GM10266 (cell line): ENCODE results near the gene CYP4F8.
"Not testable (repeated sequence)": the region's sequence is repeated elsewhere in the genome, so short reads cannot be mapped to it uniquely, and the experiment has no call there.

ENCODE experiments used
- DNase-seq: peaks from one replicate; pipeline ENCODE4 v3.0.0; 2012; ENCODE audit errors: extremely low spot score
- TF ChIP-seq, protein P1 (sequence below): IDR thresholded peaks from 2 replicates; pipeline ENCODE4 v1.5.1; 2012; ENCODE audit warnings: mild to moderate bottlenecking, low read depth; ENCODE audit not compliant: control insufficient read depth, insufficient read depth; ENCODE audit errors: missing control alignments

Gene CYP4F8

DNA sequence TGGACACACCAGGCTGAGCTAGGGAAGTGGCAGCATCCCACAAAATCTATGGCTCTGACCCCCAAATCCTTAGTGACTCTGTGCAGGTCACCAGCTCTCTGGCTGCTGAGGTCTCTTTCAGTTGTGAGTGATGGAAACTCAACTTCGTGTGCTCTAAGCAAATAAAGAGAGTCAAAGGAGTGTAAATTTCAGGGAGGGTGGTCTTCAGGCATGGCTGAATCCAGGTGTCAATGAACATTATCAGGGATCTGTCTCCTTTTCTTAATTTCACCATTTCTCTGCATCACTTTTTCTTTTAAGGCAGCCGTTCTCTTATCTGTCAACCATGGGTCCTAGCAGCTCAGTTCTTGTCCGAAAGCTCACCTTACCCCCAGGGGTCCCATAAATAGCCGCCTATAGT is 64.1 kb downstream of the CYP4F8 start:
- TF ChIP-seq, protein P1, sequence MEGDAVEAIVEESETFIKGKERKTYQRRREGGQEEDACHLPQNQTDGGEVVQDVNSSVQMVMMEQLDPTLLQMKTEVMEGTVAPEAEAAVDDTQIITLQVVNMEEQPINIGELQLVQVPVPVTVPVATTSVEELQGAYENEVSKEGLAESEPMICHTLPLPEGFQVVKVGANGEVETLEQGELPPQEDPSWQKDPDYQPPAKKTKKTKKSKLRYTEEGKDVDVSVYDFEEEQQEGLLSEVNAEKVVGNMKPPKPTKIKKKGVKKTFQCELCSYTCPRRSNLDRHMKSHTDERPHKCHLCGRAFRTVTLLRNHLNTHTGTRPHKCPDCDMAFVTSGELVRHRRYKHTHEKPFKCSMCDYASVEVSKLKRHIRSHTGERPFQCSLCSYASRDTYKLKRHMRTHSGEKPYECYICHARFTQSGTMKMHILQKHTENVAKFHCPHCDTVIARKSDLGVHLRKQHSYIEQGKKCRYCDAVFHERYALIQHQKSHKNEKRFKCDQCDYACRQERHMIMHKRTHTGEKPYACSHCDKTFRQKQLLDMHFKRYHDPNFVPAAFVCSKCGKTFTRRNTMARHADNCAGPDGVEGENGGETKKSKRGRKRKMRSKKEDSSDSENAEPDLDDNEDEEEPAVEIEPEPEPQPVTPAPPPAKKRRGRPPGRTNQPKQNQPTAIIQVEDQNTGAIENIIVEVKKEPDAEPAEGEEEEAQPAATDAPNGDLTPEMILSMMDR = no peak
- DNase-seq = no peak

DNA sequence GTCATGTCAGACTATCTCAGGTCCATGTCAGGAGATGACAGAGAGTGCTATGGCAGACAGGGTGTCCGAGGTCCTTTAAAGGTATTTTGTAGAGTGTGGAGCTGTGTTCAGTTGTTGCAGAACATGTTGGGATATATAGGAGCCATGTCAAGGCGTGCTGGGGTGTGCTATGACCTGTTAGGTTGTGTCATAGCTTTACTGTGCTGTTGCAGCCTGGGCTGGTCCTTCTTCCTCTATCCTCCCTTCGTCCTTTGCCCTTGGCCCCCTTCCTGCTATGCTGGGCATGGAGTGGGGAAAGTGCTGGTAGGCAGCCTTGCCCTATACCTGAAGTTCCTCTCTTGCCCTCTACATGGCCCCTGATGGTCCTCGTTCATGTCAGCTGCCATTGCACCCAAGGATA is 64.8 kb downstream of the CYP4F8 start:
- not testable (repeated sequence) for DNase-seq
